Activated CD8-positive, alpha-beta memory T cell treated with anti-CD3 and anti-CD28 coated beads, Interleukin-2, amount 50 U/mL, for 24 hours (primary cell): ENCODE results near the gene AUTS2.

ENCODE experiments used
- DNase-seq: peaks from one replicate; pipeline ENCODE4 v3.0.0-alpha.2; 2020; ENCODE audit errors: extremely low read depth

AUTS2 gene

GRCh38 chr7:70777251-70777650 lies 1179.0 kb downstream of the AUTS2 start:
- DNase-seq: no peak

- no peak for DNase-seq
Measured at GRCh38 chr7:70778585-70778984, 1180.3 kb downstream of the AUTS2 start.

GRCh38 chr7:70779321-70779720 lies 1181.0 kb downstream of the AUTS2 start:
- DNase-seq: no peak

GRCh38 chr7:70781922-70782311 lies 1183.6 kb downstream of the AUTS2 start:
- no peak for DNase-seq

DNA sequence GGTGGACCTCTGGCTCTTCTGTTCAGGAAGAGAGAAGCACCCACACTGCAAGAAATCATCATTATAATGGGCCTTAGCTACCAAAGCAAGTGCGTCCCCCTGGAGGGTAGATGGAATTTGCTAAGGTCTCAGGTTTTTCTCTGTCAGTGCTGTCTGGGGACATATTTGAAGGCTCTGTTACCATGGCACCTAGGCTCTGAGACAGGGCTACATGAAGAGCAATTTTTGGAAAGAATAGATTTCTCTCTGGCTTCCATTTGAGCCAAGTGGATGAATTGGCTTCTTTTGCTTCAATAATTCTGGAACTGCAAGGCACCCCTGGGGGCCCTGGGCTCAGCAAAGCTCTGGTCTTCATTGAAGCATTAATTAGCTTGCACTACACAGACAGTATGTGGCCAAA lies 1184.5 kb downstream of the AUTS2 start:
- no peak for DNase-seq

DNA sequence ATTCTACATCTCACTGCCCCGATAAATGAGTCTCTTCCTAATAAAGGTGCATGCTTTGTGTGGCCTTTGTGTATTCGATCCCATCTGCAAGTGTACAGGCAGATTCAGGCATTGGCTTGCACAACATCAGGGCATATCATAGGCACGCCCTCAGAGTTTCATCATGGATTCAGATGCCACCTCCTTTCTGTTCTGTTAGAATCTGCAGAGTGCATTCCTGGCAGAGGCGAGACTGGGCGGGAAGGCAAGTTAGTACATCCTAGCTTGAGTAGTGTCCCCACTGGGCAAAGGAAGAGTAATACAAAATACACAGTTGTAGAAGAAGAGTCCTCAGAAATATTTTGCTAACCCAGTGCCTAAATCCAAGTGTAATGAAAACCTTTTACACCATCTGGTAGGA lies 1187.2 kb downstream of the AUTS2 start:
- no peak for DNase-seq

GRCh38 chr7:70786076-70786475 lies 1187.8 kb downstream of the AUTS2 start:
- DNase-seq: no peak

DNA sequence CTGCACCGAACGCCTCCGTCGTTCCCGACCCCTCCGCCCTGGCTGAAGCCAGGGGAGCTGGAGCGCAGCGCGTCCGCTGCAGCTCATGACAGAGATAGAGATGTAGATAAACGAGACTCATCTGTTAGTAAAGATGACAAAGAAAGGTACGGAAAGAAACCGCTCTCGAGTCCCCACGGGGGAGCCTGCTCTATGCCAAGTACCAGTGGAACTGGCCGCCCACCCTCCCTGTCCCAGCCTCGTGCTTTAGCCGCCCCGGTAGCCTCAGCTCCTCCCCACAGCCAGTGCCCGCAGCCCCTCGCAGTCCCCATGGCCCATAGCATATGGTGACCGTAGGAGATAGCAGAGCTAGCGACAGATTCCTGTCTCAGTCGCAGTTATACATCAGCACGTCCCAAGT lies 1189.0 kb downstream of the AUTS2 start:
- DNase-seq: no peak

GRCh38 chr7:70787771-70788170 lies 1189.5 kb downstream of the AUTS2 start:
- DNase-seq: no peak

DNA sequence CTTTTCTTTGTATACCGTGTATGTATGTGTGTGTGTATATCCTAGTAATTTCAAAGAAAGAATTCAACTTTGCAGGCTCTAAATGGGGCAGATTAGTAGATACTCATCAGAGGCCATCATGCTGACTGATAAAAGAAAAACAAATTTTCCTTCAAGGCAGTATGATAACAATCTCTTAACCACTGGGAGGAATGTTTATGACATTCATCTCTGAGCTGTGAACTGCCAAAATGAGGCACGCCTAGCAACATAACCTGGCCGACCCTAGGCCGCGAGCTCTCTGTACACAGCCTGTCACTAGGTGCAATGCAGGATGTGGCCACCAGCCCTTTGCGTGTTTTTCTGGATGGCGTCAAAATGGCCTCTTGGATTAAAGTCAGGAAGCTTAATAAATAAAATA lies 1190.0 kb downstream of the AUTS2 start:
- DNase-seq: no peak

- DNase-seq: no peak
Measured at GRCh38 chr7:70789481-70790214, 1191.4 kb downstream of the AUTS2 start.

- no peak for DNase-seq
Measured at GRCh38 chr7:70790215-70791073, 1192.2 kb downstream of the AUTS2 start.

DNA sequence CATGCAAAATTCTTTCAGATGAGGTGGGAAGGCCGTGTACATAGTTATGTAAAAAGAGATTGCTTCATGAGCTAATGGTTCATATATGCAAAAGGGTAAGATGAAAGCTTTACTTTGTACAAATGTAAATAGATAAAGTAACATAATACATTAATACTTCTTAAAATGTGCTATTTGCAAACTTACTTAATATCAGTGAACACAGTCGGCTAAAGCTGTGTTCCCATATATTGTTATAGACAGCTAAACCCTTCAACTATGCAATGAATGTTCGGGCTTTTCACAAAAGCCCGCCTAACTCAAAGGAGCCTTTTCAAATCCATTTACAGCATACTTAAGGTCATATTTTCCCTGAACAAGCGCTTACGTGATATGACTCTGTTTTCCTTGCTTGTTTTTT lies 1193.1 kb downstream of the AUTS2 start:
- DNase-seq: no peak

- DNase-seq: no peak
Measured at GRCh38 chr7:70793060-70793459, 1194.8 kb downstream of the AUTS2 start.

DNA sequence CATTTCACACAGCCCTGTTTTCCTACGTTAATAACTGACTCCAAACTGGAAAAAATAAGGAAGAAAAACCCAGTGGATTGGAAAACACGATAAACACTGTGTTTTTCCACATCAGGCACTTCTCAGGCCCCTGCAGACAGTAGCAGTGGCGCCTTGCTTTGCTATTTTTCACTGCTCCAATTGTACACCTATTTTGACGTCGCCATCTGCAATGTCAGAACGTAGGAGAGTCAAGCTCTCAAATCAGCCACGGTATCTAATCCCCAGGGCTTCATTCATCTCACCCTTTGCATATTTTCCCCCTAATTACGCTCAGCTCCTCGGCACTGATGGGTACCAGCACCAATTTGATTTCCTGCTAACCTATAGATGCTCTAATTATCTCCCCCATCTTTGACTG lies 1195.5 kb downstream of the AUTS2 start:
- no peak for DNase-seq

GRCh38 chr7:70794962-70795361 lies 1196.7 kb downstream of the AUTS2 start:
- DNase-seq: no peak

DNA sequence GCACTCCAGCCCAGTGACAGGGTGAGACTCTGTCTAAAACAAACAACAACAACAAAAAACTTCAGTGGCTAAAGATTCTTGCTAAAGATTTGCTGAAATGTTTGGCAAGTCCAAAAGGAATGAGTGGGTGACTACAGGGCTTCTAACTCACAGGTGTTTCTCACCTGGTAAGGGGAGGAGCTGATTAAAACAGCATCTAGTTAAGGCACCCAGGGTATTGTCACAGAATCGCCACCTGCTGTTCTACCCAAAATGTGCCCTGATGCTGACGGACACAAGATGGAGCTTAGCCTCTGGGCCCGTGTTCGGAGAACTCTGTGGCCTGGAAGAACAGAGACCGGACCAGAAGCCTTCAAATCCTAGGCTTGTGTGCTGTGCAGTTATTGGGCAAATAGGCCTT lies 1197.7 kb downstream of the AUTS2 start:
- DNase-seq: no peak

DNA sequence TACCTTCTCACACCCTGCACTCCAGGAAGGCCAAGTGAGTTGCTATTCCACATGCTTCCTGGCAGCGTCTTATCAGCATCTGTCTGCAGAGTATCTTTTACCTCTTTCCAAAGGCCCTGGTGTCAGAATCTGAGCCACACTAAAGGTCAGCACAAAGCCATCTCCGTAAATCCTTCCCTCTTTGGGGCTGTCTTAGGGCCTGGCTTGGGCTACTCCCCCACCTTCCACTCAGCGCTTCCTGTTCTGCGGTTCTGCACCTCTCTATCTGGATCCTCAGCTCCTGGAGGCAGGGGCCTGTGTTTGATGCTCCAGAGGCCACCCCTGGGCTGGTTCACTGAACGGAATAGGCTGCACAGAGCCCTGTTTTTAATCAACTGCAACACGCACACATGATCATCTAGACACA lies 1198.8 kb downstream of the AUTS2 start:
- no peak for DNase-seq

DNA sequence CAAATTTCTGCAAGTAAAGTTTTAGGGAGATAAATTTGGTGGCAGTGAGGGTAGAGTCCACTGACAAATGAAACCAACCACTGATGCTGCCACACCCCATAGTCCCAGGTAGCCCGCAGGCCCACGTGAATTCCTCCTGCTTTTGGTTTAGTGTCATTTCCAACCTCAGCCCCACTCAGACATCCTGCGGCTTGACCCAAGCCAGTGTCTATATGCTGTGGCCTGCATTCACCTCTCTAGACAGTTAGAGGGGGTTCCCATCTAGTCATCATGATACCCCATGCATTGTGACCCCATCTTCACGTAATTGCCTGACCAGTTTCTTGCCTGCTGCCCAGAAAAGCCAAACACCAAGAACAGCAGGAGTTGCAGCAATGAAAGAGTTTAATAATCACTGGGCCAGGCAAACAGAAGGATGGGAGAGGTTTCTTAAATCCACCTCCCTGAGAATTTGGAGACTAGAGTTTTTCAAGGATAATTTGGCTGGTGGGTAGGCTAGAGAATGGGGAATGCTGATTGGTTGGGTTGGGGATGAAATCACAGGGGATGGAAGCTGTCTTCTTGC lies 1201.6 kb downstream of the AUTS2 start:
- DNase-seq: no peak

GRCh38 chr7:70805360-70805759 lies 1207.1 kb downstream of the AUTS2 start:
- DNase-seq: no peak

GRCh38 chr7:70807650-70808049 lies 1209.4 kb downstream of the AUTS2 start:
- DNase-seq: no peak

GRCh38 chr7:70808876-70809275 lies 1210.6 kb downstream of the AUTS2 start:
- DNase-seq: no peak

DNA sequence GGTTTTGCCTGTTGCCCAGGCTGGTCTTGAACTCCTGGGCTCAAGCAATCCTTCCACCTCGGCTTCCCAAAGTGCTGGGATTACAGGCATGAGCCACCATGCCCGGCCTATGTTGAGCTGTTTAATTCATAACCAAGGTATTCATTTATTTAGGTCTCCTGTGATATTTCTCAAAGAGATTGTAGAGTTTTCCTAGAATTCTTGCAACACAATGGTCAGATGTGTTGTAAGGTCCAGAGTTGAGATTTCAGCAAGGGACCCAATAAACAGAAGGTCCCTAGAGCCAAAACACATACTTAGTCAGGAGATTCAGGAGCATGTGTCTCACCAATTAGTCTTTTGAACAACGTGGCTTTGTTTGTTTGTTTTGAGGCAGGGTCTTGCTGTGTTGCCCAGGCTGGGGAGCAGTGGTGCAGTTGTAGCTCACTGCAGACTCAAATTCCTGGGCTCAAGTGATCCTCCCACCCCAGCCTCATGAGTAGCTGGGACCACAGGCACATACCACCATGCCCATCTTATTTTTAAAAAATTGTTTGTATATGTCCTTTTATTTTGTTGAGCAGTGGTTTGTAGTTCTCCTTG lies 1212.4 kb downstream of the AUTS2 start:
- no peak for DNase-seq
